ENCODE results near the gene HDC.
A peak's percentile ranks its signal among the peaks of the same experiment; 100 is the strongest.

The HDC gene

DNA sequence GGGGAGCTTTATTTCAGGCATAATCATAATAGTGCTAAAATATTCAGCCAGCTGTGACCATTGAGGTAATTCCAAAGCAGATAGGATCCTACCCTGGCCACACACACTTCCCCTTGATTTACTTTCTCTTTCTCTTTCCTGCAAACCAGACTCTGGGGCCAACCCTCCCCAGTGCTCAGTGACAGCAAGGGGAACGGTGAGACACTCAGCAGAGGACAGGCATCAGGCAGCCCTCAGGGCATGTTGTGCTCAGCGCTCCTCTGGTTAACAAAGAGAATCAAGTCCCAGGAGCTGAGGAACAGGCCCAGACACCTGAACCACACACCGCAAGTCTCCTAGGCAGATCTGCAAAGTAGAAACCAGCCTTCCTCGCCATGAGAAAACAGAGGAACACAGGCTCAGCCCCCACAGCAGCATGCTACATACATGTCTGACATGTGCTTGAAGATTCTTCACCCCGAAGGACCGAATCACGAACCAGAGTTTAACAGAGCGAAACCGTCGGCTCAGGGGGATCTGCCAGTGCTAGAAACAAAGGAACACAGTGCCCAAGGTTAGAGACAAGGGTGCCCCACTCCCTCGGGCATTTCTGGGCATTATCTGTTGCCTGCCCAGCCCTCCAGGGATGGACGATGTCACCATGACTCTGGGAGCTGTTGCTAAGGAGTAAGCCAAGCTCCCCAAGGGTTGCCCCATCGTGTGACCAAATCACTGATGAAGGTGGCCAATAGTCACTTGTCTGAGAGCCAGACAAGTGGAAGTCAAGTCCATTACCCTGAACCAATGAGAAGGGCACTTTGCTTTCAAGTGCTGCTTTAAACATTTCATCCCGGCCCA, 17.5 kb downstream of the HDC start:
- ATAC-seq (ENCODE audit: low read depth) (peak; percentile 99), DNase-seq (ENCODE audit: low spot score in 2 of 2) (peak in 1 of 2 donors; percentile 23)
- peaks cover 10% of the 10 kb centered on the region for H3K4me1 Mint-ChIP-seq
- no peaks in the 10 kb centered on the region for H3K36me3 Mint-ChIP-seq
- peaks cover 1% of the 10 kb centered on the region for H3K9me3 Mint-ChIP-seq
- peak overlapping the region; percentile 68 for H3K4me3 Mint-ChIP-seq
- no peaks in the 10 kb centered on the region for H3K27me3 Mint-ChIP-seq
- peak overlapping the region; percentile 79 for H3K27ac Mint-ChIP-seq

DNA sequence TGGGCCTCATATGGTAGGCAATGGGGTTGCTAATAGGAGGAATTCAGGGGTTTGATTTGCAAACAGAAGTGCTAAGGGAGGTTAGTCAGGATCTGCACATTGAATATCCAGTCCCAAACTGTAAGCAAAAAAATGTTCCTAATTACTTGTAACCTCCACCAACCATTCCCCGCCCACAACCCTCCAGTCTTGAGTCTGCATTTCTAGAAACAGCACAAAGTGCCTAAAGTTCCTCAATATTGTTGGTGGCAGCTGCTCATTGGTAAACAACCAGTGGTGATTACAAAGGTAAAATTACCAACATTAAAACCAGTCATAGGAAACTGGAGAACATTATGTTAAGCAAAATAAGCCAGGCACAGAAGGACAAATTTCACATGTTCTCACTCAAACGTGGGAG, 18.9 kb downstream of the HDC start:
- no peak for DNase-seq (ENCODE audit: low spot score in 2 of 2)
- no peak for ATAC-seq (ENCODE audit: low read depth)
- H3K4me3 Mint-ChIP-seq, result no peak overlapping the region
- peaks cover 10% of the 10 kb centered on the region for H3K4me1 Mint-ChIP-seq
- no peak overlapping the region for H3K27ac Mint-ChIP-seq
- no peaks in the 10 kb centered on the region for H3K36me3 Mint-ChIP-seq
- H3K9me3 Mint-ChIP-seq, result peaks cover 1% of the 10 kb centered on the region
- no peaks in the 10 kb centered on the region for H3K27me3 Mint-ChIP-seq

DNA sequence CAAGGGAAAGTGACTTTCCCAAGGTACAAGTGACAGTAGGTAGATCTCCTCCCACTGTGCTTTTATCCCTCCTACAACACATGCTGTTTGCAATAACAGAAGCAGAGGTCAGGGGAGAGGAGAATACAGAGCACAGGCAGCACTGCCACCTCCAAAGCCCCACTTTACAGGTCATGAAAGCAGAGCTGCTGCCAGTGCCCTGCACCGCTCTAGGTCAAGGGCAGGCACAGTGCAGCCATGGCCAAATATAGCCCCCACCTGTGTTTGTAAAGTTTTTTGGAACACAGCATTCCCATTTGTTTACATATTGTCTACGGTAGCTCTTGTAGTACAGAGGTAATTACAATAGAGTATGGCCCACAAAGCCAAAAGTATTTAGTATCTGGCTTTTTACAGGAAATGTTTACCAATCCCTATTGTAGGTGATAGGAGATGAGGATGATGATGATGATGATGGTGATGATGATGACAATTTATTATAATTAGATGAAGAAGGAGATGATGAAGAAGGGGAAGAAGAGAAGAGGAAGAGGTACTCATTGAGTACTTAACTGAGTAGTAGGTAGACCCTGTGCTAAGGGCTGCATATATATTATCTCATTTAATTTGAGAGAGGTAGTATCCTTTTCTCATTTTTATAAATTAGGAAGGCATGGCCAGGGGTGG, 20.4 kb downstream of the HDC start:
- DNase-seq (ENCODE audit: low spot score in 2 of 2), result no peak

DNA sequence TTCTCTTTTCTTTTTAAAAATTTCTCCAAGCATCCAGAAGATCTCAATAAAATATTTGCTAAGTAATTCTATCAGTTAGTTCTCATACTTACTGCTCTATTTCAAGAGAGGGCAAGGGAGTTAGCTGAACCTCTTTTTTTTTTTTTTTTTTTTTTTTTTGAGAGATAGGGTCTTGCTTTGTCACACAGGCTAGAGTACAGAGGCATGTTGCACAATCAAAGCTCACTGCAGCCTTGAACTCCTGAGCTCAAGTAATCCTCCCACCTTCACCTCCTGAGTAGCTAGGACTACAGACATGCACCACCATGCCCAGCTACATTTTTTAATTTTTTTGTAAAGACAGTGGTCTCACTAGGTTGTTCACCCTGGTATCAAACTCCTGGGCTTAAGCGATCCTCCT, 21.4 kb downstream of the HDC start:
- Mint-ChIP-seq H3K36me3 (no peaks in the 10 kb centered on the region), H3K27me3 (no peaks in the 10 kb centered on the region), H3K4me1 (peaks cover 10% of the 10 kb centered on the region), H3K27ac (no peak overlapping the region), H3K4me3 (no peak overlapping the region), H3K9me3 (peaks cover 1% of the 10 kb centered on the region)
- ATAC-seq (ENCODE audit: low read depth) (no peak), DNase-seq (ENCODE audit: low spot score in 2 of 2) (no peak)

More for the DNA sequence above, 20.4 kb downstream of the HDC start:
- no peak overlapping the region for H3K4me3 Mint-ChIP-seq
- H3K36me3 Mint-ChIP-seq, result no peaks in the 10 kb centered on the region
- ATAC-seq (ENCODE audit: low read depth), result no peak
- H3K27ac Mint-ChIP-seq, result no peak overlapping the region
- no peaks in the 10 kb centered on the region for H3K27me3 Mint-ChIP-seq
- H3K9me3 Mint-ChIP-seq, result peaks cover 1% of the 10 kb centered on the region
- peaks cover 10% of the 10 kb centered on the region for H3K4me1 Mint-ChIP-seq

DNA sequence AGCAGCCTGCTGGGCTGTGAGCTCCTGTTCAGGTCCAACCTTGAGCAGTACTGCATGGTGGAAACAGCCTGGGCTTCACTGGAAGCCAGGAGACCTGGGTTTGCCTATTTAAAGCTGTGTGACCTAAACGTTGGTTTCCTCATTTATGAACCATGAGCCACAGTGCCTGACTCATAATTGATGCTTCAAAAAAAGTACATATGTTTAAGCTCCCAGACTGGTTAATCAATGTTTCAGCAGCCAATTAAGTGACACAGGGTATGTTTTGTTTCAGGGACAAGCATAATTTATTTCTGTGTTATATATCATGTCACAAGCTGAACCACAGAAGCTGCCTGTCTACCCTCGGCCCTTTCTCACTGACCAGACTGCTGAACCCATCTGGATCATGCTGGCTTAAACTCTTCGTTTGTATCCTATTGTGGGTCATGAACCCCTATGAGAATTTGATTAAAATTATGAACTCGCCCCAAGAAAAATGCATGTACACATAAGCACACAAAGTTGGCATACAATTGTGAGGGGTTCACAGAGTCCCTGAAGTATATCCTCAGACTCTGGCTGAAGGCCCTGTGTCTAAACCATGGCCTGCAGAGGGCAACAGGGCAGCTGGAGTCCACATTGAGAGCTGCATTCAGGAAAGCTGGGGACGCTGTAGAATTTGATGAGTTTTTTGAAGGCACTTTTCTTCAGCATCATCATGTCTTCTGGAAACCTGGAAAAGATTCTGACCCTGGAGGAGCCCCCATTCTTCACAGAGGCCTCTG, 23.7 kb downstream of the HDC start:
- ATAC-seq (ENCODE audit: low read depth) (no peak), DNase-seq (ENCODE audit: low spot score in 2 of 2) (no peak)
- Mint-ChIP-seq H3K36me3 (no peaks in the 10 kb centered on the region), H3K9me3 (peaks cover 1% of the 10 kb centered on the region), H3K27me3 (no peaks in the 10 kb centered on the region), H3K4me1 (peaks cover 1% of the 10 kb centered on the region), H3K27ac (no peak overlapping the region), H3K4me3 (no peak overlapping the region)

DNA sequence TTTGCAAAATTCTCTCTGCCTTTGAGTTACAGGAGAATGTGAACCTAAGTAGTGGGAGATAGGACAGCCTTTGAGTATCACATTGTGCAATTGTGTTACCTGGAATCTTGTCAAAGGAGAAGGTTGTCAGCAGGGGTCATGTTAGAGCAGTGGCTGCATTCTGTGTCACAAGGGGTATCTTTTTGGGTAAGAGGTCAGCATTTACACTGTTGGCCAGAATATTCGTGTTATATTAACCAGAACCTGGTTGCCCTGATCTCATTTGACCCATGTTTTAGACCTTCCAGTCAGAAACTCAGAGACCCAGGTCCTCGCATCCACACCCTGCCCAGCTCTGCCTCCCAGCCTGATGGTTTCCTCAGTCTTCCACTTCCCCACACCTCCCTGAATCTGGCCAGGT, 27.3 kb downstream of the HDC start:
- ATAC-seq (ENCODE audit: low read depth) (no peak), DNase-seq (ENCODE audit: low spot score in 2 of 2) (no peak)
- H3K4me1 Mint-ChIP-seq, result no peaks in the 10 kb centered on the region
- no peaks in the 10 kb centered on the region for H3K9me3 Mint-ChIP-seq
- H3K36me3 Mint-ChIP-seq, result no peaks in the 10 kb centered on the region
- H3K4me3 Mint-ChIP-seq, result no peak overlapping the region
- H3K27ac Mint-ChIP-seq, result no peak overlapping the region
- no peaks in the 10 kb centered on the region for H3K27me3 Mint-ChIP-seq

DNA sequence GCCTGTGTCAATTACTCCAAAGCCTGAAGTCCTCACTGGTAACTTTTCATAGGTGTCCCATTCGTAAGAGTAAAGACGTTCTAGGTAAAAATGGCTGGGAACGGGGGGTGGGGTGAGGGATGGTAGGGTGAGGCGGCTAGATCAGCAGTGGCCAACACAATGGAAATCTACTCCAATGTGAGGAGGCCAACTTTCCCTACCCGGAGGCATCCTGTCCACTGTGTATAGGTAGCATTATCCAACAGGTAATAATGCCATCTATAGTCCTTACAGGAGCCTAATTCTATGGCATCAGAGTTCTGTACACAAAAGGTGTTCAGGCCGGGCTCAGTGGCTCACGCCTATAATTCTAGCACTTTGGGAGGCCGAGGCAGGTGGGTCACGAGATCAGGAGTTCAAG, 29.1 kb downstream of the HDC start:
- Mint-ChIP-seq H3K27me3 (no peaks in the 10 kb centered on the region), H3K4me1 (no peaks in the 10 kb centered on the region), H3K4me3 (no peak overlapping the region), H3K9me3 (no peaks in the 10 kb centered on the region), H3K36me3 (no peaks in the 10 kb centered on the region), H3K27ac (no peak overlapping the region)
- ATAC-seq (ENCODE audit: low read depth) (no peak), DNase-seq (ENCODE audit: low spot score in 2 of 2) (no peak)

DNA sequence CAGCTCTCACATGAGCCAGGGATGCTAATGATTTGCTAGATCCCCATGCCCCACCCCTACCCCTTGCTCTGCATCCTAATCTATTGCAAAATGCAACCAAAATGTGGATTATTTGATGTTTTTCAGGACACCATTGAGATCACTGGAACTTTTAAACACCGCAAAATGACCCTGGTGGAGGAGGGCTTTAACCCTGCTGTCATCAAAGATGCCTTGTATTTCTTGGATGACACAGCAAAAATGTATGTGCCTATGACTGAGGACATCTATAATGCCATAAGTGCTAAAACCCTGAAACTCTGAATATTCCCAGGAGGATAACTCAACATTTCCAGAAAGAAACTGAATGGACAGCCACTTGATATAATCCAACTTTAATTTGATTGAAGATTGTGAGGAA, 29.7 kb downstream of the HDC start:
- no peaks in the 10 kb centered on the region for H3K27me3 Mint-ChIP-seq
- no peak overlapping the region for H3K27ac Mint-ChIP-seq
- ATAC-seq (ENCODE audit: low read depth) (no peak), DNase-seq (ENCODE audit: low spot score in 2 of 2) (no peak)
- no peaks in the 10 kb centered on the region for H3K4me1 Mint-ChIP-seq
- H3K36me3 Mint-ChIP-seq, result no peaks in the 10 kb centered on the region
- H3K4me3 Mint-ChIP-seq, result no peak overlapping the region
- H3K9me3 Mint-ChIP-seq, result no peaks in the 10 kb centered on the region

DNA sequence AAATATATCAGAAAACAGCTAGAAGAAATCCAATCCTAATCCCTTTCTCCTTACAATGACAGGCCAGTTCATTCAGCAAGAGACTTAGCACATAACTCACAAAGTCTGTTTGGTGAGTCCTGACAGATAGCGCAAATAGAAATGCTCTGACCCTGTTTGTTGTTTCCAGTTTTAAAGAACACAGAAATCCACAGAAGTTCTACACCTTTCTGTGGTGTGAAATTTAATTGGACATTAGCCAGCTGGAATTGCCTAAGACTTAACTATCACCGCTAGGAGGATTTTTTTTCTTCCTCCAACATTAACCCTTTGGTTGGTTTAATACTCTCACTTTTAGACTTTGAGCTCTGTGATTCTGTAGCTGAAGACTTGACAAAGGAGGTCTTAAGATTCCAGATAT, 30.8 kb downstream of the HDC start:
- no peak for ATAC-seq (ENCODE audit: low read depth)
- no peaks in the 10 kb centered on the region for H3K36me3 Mint-ChIP-seq
- no peak for DNase-seq (ENCODE audit: low spot score in 2 of 2)
- no peak overlapping the region for H3K4me3 Mint-ChIP-seq
- no peaks in the 10 kb centered on the region for H3K4me1 Mint-ChIP-seq
- no peaks in the 10 kb centered on the region for H3K27me3 Mint-ChIP-seq
- H3K9me3 Mint-ChIP-seq, result no peaks in the 10 kb centered on the region
- H3K27ac Mint-ChIP-seq, result no peak overlapping the region

DNA sequence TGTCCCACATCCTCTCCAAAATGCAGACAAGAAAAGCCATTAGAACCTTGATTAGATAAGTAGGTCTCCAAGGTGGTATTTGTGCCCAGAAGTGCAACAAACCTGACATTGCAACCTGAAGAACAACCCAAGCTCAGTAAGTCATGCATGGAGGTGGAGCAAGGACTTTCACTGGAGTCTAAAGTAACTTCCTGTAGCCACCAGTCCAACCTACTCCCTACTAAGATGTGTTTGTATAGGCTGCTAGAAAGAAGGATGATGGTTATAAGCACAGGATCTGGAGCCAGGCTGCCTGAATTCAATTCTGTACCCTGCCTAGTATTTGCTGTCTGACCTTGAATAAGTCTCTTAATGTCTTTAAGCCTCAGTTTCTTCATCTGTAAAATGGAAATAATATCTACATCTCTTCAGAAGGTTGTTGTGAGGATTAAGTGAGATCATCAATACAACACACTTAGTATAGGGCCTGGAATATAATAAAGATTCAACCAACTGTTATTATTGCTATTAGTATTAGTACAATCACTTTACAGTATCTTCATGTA, 32.3 kb downstream of the HDC start:
- ATAC-seq (ENCODE audit: low read depth) (no peak), DNase-seq (ENCODE audit: low spot score in 2 of 2) (no peak)
- Mint-ChIP-seq H3K36me3 (no peaks in the 10 kb centered on the region), H3K4me3 (no peak overlapping the region), H3K9me3 (no peaks in the 10 kb centered on the region), H3K4me1 (no peaks in the 10 kb centered on the region), H3K27ac (no peak overlapping the region), H3K27me3 (no peaks in the 10 kb centered on the region)

DNA sequence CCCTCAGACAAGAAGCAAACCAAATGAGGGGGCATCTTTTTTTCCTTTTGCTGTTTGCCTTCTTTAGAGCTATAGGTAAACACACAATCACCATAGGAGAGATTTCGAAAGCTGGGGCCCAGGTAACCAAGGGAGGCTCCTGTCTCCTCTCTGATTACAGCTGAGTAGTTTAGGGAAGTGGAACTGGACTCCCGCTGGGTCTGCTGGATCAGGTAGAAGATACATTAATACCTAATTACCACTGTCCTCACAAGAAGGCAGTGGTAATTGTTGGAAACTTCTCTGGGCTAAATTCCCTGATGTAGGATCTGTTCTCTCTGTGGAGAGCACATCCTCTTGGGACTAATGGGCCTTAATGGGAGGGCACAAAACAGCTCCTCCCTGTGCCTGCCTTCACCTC, 32.7 kb downstream of the HDC start:
- DNase-seq (ENCODE audit: low spot score in 2 of 2) (no peak), ATAC-seq (ENCODE audit: low read depth) (no peak)
- H3K4me1 Mint-ChIP-seq, result no peaks in the 10 kb centered on the region
- no peak overlapping the region for H3K27ac Mint-ChIP-seq
- H3K9me3 Mint-ChIP-seq, result no peaks in the 10 kb centered on the region
- H3K4me3 Mint-ChIP-seq, result no peak overlapping the region
- H3K27me3 Mint-ChIP-seq, result no peaks in the 10 kb centered on the region
- H3K36me3 Mint-ChIP-seq, result no peaks in the 10 kb centered on the region

DNA sequence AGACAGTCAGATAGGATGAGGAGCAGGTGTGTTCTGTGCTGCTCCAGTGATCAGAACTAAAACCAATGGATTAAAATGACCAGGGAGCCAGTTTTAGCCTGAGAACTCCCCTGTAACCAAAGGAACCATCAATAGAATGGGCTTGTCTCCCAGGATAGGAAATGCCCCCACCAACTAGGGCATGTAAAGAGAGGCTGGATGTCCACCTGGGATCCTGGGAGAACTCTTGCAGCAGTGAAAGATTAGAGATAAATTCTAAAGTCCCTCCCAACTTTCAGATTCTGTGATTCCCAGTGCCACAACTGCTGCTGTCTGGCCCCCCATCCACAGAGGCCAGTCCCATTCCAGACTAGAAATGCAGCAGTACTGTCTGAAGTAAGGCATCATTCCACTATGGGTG, 33.8 kb downstream of the HDC start:
- ATAC-seq (ENCODE audit: low read depth) (no peak), DNase-seq (ENCODE audit: low spot score in 2 of 2) (no peak)
- no peaks in the 10 kb centered on the region for H3K27me3 Mint-ChIP-seq
- H3K9me3 Mint-ChIP-seq, result no peaks in the 10 kb centered on the region
- no peak overlapping the region for H3K4me3 Mint-ChIP-seq
- H3K36me3 Mint-ChIP-seq, result no peaks in the 10 kb centered on the region
- H3K4me1 Mint-ChIP-seq, result no peaks in the 10 kb centered on the region
- H3K27ac Mint-ChIP-seq, result no peak overlapping the region

DNA sequence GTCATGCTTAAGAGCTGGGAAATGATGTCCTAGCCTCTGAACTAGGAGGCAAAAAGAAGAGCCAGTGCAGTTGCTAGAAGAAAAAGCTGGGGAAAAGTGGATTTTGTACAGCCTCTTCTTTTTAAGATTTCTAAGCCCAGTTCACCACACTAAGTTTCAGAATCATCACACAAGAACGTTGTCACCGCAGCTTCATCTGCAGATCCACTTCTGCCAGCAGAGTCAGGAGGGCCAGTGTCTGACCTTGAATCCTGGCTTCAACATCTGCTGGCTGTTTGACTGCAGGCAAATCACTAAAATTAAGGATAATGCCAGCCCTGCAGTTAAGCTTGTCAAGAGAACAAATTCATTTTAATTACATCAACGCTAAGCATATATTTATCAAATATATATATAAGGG, 36.2 kb downstream of the HDC start:
- no peaks in the 10 kb centered on the region for H3K27me3 Mint-ChIP-seq
- H3K9me3 Mint-ChIP-seq, result no peaks in the 10 kb centered on the region
- ATAC-seq (ENCODE audit: low read depth) (no peak), DNase-seq (ENCODE audit: low spot score in 2 of 2) (no peak)
- no peak overlapping the region for H3K27ac Mint-ChIP-seq
- H3K4me3 Mint-ChIP-seq, result no peak overlapping the region
- no peaks in the 10 kb centered on the region for H3K36me3 Mint-ChIP-seq
- no peaks in the 10 kb centered on the region for H3K4me1 Mint-ChIP-seq

DNA sequence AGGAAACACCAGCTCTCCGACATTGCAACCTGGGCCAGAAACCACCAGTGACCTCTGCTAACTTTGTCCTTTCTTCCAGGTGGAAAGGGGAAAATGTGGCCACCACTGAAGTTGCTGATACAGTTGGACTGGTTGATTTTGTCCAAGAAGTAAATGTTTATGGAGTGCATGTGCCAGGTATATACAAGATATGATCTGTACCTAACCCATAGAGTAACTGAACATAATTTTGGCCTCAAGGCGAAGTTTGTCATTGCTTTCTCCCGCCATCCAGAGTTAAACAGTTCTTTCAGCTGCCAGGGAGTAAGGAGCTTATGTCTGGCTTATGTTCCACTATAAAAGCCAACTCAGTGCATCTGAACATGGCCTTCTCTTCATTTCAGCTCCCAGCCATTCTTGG, 36.7 kb downstream of the HDC start:
- no peaks in the 10 kb centered on the region for H3K4me1 Mint-ChIP-seq
- no peaks in the 10 kb centered on the region for H3K36me3 Mint-ChIP-seq
- no peak overlapping the region for H3K27ac Mint-ChIP-seq
- no peaks in the 10 kb centered on the region for H3K27me3 Mint-ChIP-seq
- H3K9me3 Mint-ChIP-seq, result no peaks in the 10 kb centered on the region
- no peak for ATAC-seq (ENCODE audit: low read depth)
- DNase-seq (ENCODE audit: low spot score in 2 of 2), result no peak
- H3K4me3 Mint-ChIP-seq, result no peak overlapping the region
